WTC11 (cell line): ENCODE results near the gene DNAJC5G. TPM values are rescaled to one million over a fixed set of nuclear protein-coding genes. Genes with fewer than 3 reads are reported as not detected.

Source experiments
- ATAC-seq: fragments of 200-7000 bp; cut with Tn5 transposase; 2 replicates; pipeline ENCODE4 v1.10.0; 2021; ENCODE audit warnings: mild to moderate bottlenecking, moderate library complexity
- CTCF ChIA-PET: fragments of 300-600 bp; sonication (Branson Sonifier 250); formaldehyde crosslinking; loops from one replicate; lab custom pipeline; 2021; ENCODE audit warnings: antibody characterized with exemption; lab: Charles Lee
- POLR2A ChIA-PET: fragments of 350-600 bp; sonication (Branson Sonifier 250); formaldehyde crosslinking; loops from one replicate; lab custom pipeline; 2021; ENCODE audit warnings: antibody characterized with exemption; lab: Charles Lee
- DNase-seq: peaks from one replicate; pipeline ENCODE4 v3.0.0; 2021; ENCODE audit warnings: low spot score
- H3K27ac Mint-ChIP-seq: 2 replicates; pipeline ENCODE4 v1.8.0; 2021; ENCODE audit warnings: mixed read lengths
- H3K27me3 Mint-ChIP-seq: 2 replicates; pipeline ENCODE4 v1.8.0; 2021; ENCODE audit warnings: low read depth, mild to moderate bottlenecking, moderate library complexity, mixed read lengths
- H3K36me3 Mint-ChIP-seq: 2 replicates; pipeline ENCODE4 v1.8.0; 2021; ENCODE audit warnings: mixed read lengths
- H3K4me1 Mint-ChIP-seq: 2 replicates; pipeline ENCODE4 v1.8.0; 2022; ENCODE audit warnings: mixed read lengths
- H3K4me3 Mint-ChIP-seq: 2 replicates; pipeline ENCODE4 v1.8.0; 2021; ENCODE audit warnings: mild to moderate bottlenecking, moderate library complexity, mixed read lengths
- H3K9me3 Mint-ChIP-seq: 2 replicates; pipeline ENCODE4 v1.8.0; 2021; ENCODE audit warnings: mixed read lengths
- AFF4 ChIP-seq: sonication (generic); formaldehyde crosslinking; IDR thresholded peaks from 2 replicates; pipeline ENCODE4 v1.8.1; 2023; ENCODE audit warnings: mild to moderate bottlenecking, missing genetic modification reagents, borderline replicate concordance
- ARID4B ChIP-seq: sonication (generic); formaldehyde crosslinking; IDR thresholded peaks from 2 replicates; pipeline ENCODE4 v1.8.0; 2023; ENCODE audit warnings: missing genetic modification reagents, mild to moderate bottlenecking, borderline replicate concordance
- CBFB ChIP-seq: sonication (generic); formaldehyde crosslinking; IDR thresholded peaks from 2 replicates; pipeline ENCODE4 v1.8.1; 2022; ENCODE audit warnings: mild to moderate bottlenecking, low read depth, missing genetic modification reagents
- GRHL2 ChIP-seq: fragments of 250-450 bp; sonication (Bioruptor Pico); IDR thresholded peaks from 2 replicates; pipeline ENCODE4 v1.8.0; 2022; ENCODE audit warnings: mild to moderate bottlenecking, moderate library complexity; ENCODE audit not compliant: insufficient replicate concordance, severe bottlenecking
- JAZF1 ChIP-seq: fragments of 250-450 bp; sonication (Bioruptor Pico); IDR thresholded peaks from 2 replicates; pipeline ENCODE4 v1.9.0; 2021; ENCODE audit warnings: moderate library complexity, mild to moderate bottlenecking, inconsistent platforms
- KAT7 ChIP-seq: sonication (generic); formaldehyde crosslinking; IDR thresholded peaks from 2 replicates; pipeline ENCODE4 v1.8.1; 2023; ENCODE audit warnings: missing genetic modification reagents, mild to moderate bottlenecking, borderline replicate concordance
- NFATC4 ChIP-seq: fragments of 250-450 bp; sonication (Bioruptor Pico); IDR thresholded peaks from 2 replicates; pipeline ENCODE4 v1.9.0; 2021; ENCODE audit warnings: mild to moderate bottlenecking
- NFYB ChIP-seq: sonication (generic); formaldehyde crosslinking; conservative IDR thresholded peaks from 2 replicates; pipeline ENCODE4 v1.8.0; 2022; ENCODE audit warnings: low read depth, missing genetic modification reagents
- PRRX2 ChIP-seq: fragments of 250-450 bp; sonication (Bioruptor Pico); IDR thresholded peaks from 2 replicates; pipeline ENCODE4 v1.8.0; 2021; ENCODE audit warnings: mild to moderate bottlenecking
- STAT6 ChIP-seq: sonication (generic); formaldehyde crosslinking; conservative IDR thresholded peaks from 2 replicates; pipeline ENCODE4 v1.8.1; 2023; ENCODE audit warnings: mild to moderate bottlenecking, low read depth, missing genetic modification reagents, moderate library complexity
- TCF7 ChIP-seq: sonication (generic); formaldehyde crosslinking; IDR thresholded peaks from 2 replicates; pipeline ENCODE4 v1.8.0; 2022; ENCODE audit warnings: mild to moderate bottlenecking, low read depth, missing genetic modification reagents, moderate library complexity
- ZNF219 ChIP-seq: sonication (generic); formaldehyde crosslinking; IDR thresholded peaks from 2 replicates; pipeline ENCODE4 v1.8.0; 2023; ENCODE audit warnings: missing genetic modification reagents, mild to moderate bottlenecking, borderline replicate concordance
- ZNF263 ChIP-seq: sonication (generic); formaldehyde crosslinking; IDR thresholded peaks from 2 replicates; pipeline ENCODE4 v1.8.1; 2022; ENCODE audit warnings: low read depth, mild to moderate bottlenecking, moderate library complexity, missing genetic modification reagents
- total RNA-seq: library from RNA; stranded (reverse); gene quantifications from 3 replicates; pipeline ENCODE4 v1.2.3, GENCODE V29; 2021
- TF ChIP-seq, protein P1 (sequence below): sonication (generic); formaldehyde crosslinking; conservative IDR thresholded peaks from 2 replicates; pipeline ENCODE4 v1.8.1; 2022; ENCODE audit warnings: mild to moderate bottlenecking, missing genetic modification reagents
- TF ChIP-seq, protein P2 (sequence below): sonication (generic); formaldehyde crosslinking; IDR thresholded peaks from 2 replicates; pipeline ENCODE4 v1.8.1; 2022; ENCODE audit warnings: mild to moderate bottlenecking, missing genetic modification reagents, moderate library complexity, borderline replicate concordance
- TF ChIP-seq, protein P3 (sequence below): sonication (generic); formaldehyde crosslinking; IDR thresholded peaks from 2 replicates; pipeline ENCODE4 v1.8.1; 2023; ENCODE audit warnings: mild to moderate bottlenecking, missing genetic modification reagents

DNAJC5G gene
- total RNA-seq, 1 experiment from 2014 or later, result 0.44 TPM

- TF ChIP-seq AFF4 (CRISPR knock-in tag) (no peak), STAT6 (CRISPR knock-in tag) (no peak), ARID4B (CRISPR knock-in tag) (peak; percentile 86; the same call in 1 of the 2 replicates), CBFB (no peak), GRHL2 (CRISPR knock-in tag) (no peak), ZNF263 (no peak), ZNF219 (CRISPR knock-in tag) (peak; percentile 54; the same call in 1 of the 2 replicates), JAZF1 (CRISPR knock-in tag) (no peak), TCF7 (CRISPR knock-in tag) (0 out of 2 replicates have a peak, but pooled peaks have one; percentile 61), KAT7 (no peak)
- TF ChIP-seq, protein P1, sequence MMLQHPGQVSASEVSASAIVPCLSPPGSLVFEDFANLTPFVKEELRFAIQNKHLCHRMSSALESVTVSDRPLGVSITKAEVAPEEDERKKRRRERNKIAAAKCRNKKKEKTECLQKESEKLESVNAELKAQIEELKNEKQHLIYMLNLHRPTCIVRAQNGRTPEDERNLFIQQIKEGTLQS, result 0 out of 2 replicates have a peak, but pooled peaks have one; percentile 48
- TF ChIP-seq, protein P2, sequence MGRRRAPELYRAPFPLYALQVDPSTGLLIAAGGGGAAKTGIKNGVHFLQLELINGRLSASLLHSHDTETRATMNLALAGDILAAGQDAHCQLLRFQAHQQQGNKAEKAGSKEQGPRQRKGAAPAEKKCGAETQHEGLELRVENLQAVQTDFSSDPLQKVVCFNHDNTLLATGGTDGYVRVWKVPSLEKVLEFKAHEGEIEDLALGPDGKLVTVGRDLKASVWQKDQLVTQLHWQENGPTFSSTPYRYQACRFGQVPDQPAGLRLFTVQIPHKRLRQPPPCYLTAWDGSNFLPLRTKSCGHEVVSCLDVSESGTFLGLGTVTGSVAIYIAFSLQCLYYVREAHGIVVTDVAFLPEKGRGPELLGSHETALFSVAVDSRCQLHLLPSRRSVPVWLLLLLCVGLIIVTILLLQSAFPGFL (CRISPR knock-in tag), result peak; percentile 65; the same call in 1 of the 2 replicates
These were observed 33.2 kb downstream of the DNAJC5G start, which contains the start of gene UCN (continued) for GRCh38 chr2:27308359-27308881.

DNA sequence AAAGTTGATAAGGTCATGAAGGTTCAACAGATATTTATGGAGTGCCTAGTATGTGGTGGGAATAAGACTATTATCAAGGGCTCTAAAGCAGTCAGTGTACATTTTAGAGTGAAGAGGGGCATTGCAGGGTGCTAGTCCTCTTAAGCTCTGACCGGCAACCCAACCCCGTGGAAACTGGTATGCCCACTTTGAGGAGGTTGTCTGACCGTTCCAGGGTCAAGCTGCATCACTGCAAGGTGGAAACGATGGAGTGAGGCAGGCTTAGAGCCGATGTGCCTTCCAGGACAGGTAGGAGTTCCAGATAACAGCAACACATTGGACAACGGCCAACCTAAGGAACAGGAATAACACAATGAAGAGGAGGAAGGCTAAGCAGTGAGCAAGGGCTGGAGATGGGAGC lies 34.4 kb downstream of the DNAJC5G start:
- Mint-ChIP-seq H3K27me3 (peaks cover 49% of the 10 kb centered on the region), H3K4me1 (peaks cover 3% of the 10 kb centered on the region; the same call in 1 of the 2 replicates), H3K9me3 (no peaks in the 10 kb centered on the region), H3K27ac (no peak overlapping the region), H3K36me3 (peaks cover 6% of the 10 kb centered on the region), H3K4me3 (no peak overlapping the region)
- DNase-seq (no peak), ATAC-seq (no peak)
- ChIA-PET POLR2A (no interaction called here), CTCF (interaction anchor here (0.5 kb wide), 1 partner anchor 31 kb away, joined by 4 read pairs; no protein-coding TSS in a partner anchor)
- TF ChIP-seq PRRX2 (CRISPR knock-in tag) (no peak), NFYB (CRISPR knock-in tag) (no peak), ARID4B (CRISPR knock-in tag) (no peak), NFATC4 (CRISPR knock-in tag) (no peak)
- TF ChIP-seq, protein P3, sequence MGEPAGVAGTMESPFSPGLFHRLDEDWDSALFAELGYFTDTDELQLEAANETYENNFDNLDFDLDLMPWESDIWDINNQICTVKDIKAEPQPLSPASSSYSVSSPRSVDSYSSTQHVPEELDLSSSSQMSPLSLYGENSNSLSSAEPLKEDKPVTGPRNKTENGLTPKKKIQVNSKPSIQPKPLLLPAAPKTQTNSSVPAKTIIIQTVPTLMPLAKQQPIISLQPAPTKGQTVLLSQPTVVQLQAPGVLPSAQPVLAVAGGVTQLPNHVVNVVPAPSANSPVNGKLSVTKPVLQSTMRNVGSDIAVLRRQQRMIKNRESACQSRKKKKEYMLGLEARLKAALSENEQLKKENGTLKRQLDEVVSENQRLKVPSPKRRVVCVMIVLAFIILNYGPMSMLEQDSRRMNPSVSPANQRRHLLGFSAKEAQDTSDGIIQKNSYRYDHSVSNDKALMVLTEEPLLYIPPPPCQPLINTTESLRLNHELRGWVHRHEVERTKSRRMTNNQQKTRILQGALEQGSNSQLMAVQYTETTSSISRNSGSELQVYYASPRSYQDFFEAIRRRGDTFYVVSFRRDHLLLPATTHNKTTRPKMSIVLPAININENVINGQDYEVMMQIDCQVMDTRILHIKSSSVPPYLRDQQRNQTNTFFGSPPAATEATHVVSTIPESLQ, result no peak
